Fibroblast of the aortic adventitia (primary cell): ENCODE results near the gene SLC1A1. TPM values are rescaled to one million over a fixed set of nuclear protein-coding genes. Genes with fewer than 3 reads are reported as not detected.
"Not testable (repeated sequence)": the region's sequence is repeated elsewhere in the genome, so short reads cannot be mapped to it uniquely, and the experiment has no call there.

Experiments
- DNase-seq: peaks from one replicate; pipeline ENCODE4 v3.0.0-alpha.2; 2010; ENCODE audit warnings: low read depth
- H3K4me3 ChIP-seq: 2 replicates; pipeline ENCODE4 v1.5.1; 2011; ENCODE audit warnings: low read depth, mild to moderate bottlenecking, control low read depth, low read length, moderate library complexity
- total RNA-seq: library from RNA; depleted of rRNA; stranded (reverse); fragments of >200 nt; gene quantifications from 2 replicates; pipeline ENCODE4 v1.2.3, GENCODE V29; 2012; ENCODE audit warnings: low replicate concordance
- TF ChIP-seq, protein P1 (sequence below): IDR thresholded peaks from 2 replicates; pipeline ENCODE4 v1.5.1; 2011; ENCODE audit warnings: mild to moderate bottlenecking, low read length, control low read depth, inconsistent platforms; ENCODE audit not compliant: insufficient read depth

SLC1A1 gene
- total RNA-seq, 1 donor: 41.7 TPM

- TF ChIP-seq, protein P1, sequence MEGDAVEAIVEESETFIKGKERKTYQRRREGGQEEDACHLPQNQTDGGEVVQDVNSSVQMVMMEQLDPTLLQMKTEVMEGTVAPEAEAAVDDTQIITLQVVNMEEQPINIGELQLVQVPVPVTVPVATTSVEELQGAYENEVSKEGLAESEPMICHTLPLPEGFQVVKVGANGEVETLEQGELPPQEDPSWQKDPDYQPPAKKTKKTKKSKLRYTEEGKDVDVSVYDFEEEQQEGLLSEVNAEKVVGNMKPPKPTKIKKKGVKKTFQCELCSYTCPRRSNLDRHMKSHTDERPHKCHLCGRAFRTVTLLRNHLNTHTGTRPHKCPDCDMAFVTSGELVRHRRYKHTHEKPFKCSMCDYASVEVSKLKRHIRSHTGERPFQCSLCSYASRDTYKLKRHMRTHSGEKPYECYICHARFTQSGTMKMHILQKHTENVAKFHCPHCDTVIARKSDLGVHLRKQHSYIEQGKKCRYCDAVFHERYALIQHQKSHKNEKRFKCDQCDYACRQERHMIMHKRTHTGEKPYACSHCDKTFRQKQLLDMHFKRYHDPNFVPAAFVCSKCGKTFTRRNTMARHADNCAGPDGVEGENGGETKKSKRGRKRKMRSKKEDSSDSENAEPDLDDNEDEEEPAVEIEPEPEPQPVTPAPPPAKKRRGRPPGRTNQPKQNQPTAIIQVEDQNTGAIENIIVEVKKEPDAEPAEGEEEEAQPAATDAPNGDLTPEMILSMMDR: no peak
- peak; percentile 96 for DNase-seq
- no peak overlapping the region for H3K4me3 ChIP-seq
Measured at GRCh38 chr9:4515958-4516375, 25.7 kb downstream of the SLC1A1 start.

- TF ChIP-seq, protein P1: no peak
- H3K4me3 ChIP-seq: no peak overlapping the region
- no peak for DNase-seq
Measured at GRCh38 chr9:4517274-4517673, 27.0 kb downstream of the SLC1A1 start.

DNA sequence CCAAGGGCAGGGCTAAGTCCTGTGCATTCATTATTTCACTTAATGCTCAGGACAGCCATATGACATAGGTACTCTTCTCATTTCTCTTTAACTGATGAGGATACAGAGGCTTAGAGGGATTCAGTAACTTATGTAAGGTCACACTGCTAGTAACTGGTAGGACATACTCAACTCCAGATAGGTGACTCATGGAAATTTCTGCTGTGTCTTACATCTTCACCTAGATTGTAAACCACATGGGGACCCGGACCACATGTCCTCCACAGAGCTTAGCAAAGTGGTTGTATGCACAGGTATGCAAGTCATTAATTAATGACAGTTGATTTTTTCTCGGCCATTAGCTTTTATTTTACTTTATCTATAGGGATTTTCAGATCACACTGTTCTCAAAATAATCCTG, 29.3 kb downstream of the SLC1A1 start:
- TF ChIP-seq, protein P1: no peak
- no peak overlapping the region for H3K4me3 ChIP-seq
- DNase-seq: no peak

DNA sequence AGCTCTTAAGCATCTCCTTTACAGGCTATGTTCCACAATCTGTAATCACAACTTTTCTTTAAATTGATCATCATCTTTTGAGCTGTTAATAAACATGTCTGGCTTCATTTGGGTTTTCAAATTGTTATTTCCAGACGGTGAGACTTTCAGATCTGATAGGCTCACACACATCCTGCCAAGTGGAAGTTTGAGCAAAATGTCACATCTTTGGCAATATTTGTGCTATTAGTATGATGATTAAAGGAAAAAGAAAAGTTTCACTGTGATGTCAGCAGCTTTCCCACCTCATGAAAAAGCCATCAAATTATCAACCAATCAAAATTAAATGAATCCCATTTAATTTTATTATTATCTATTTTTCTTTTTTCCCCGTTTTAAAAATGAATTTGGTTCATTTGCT, 29.8 kb downstream of the SLC1A1 start:
- DNase-seq: no peak
- TF ChIP-seq, protein P1: no peak
- no peak overlapping the region for H3K4me3 ChIP-seq

- no peak for DNase-seq
- TF ChIP-seq, protein P1: no peak
- H3K4me3 ChIP-seq: no peak overlapping the region
Measured at GRCh38 chr9:4530375-4530774, 40.1 kb downstream of the SLC1A1 start.

- peak; percentile 93 for DNase-seq
- H3K4me3 ChIP-seq: not testable (repeated sequence)
Measured at GRCh38 chr9:4530831-4531230, 40.6 kb downstream of the SLC1A1 start.

GRCh38 chr9:4531355-4531754, 41.1 kb downstream of the SLC1A1 start:
- not testable (repeated sequence) for DNase-seq, H3K4me3 ChIP-seq

DNA sequence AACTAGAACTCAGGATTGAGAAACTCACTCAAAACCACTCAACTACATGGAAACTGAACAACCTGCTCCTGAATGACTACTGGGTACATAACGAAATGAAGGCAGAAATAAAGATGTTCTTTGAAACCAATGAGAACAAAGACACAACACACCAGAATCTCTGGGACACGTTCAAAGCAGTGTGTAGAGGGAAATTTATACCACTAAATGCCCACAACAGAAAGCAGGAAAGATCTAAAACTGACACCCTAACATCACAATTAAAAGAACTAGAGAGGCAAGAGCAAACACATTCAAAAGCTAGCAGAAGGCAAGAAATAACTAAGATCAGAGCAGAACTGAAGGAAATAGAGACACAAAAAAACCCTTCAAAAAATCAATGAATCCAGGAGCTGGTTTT, 43.6 kb downstream of the SLC1A1 start:
- not testable (repeated sequence) for H3K4me3 ChIP-seq, DNase-seq

DNA sequence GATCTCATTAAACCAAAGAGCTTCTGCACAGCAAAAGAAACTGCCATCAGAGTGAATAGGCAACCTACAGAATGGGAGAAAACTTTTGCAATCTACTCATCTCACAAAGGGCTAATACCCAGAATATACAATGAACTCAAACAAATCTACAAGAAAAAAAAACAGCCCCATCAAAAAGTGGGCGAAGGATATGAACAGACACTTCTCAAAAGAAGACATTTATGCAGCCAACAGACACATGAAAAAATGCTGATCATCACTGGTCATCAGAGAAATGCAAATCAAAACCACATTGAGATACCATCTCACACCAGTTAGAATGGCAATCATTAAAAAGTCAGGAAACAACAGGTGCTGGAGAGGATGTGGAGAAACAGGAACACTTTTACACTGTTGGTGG, 45.9 kb downstream of the SLC1A1 start:
- not testable (repeated sequence) for DNase-seq, H3K4me3 ChIP-seq
